Measurements from ENCODE around the gene PRL. TPM values are rescaled to one million over a fixed set of nuclear protein-coding genes. Genes with fewer than 3 reads are reported as not detected.

Gene PRL
- total RNA-seq, 1 experiment from 2014 or later, result not detected

- no peak overlapping the region for H2BK5ac ChIP-seq (ENCODE audit: insufficient read length, low read length)
- H3K9me3 ChIP-seq (ENCODE audit: control insufficient read depth, low read depth, low read length), result no peaks in the 10 kb centered on the region
- peak overlapping the region; percentile 11 to 65 (median 55); a peak in 3 of 7 replicates for H3K27ac Mint-ChIP-seq
- no peaks in the 10 kb centered on the region for H3K27me3 Mint-ChIP-seq (ENCODE audit: low read depth)
- WGBS (ENCODE audit: extremely low coverage, insufficient read length, low lambda C conversion rate), result no CpG with 5 or more reads among the region's 4 CpGs
- no peaks in the 10 kb centered on the region for H3K79me2 ChIP-seq (ENCODE audit: insufficient read depth, low read length)
- no peaks in the 10 kb centered on the region for H3K79me1 ChIP-seq (ENCODE audit: insufficient read depth, low read depth, low read length, poor library complexity, severe bottlenecking)
- no peak overlapping the region for H2AFZ ChIP-seq (ENCODE audit: low read length)
- no peak overlapping the region for H2BK20ac ChIP-seq (ENCODE audit: low read depth, low read length, poor library complexity, severe bottlenecking)
- H4K91ac ChIP-seq (ENCODE audit: insufficient read length, low read depth, low read length), result no peak overlapping the region
- no peak overlapping the region for H2BK12ac ChIP-seq (ENCODE audit: insufficient read length, low read depth, low read length)
- H4K5ac ChIP-seq (ENCODE audit: insufficient read length, low read depth, low read length), result no peak overlapping the region
- H3K4me3 Mint-ChIP-seq, result no peak overlapping the region
- no peak overlapping the region for H3K23ac ChIP-seq (ENCODE audit: insufficient read length, low read depth, low read length)
- H2BK15ac ChIP-seq (ENCODE audit: low read depth, low read length), result no peak overlapping the region
- TF ChIP-seq, protein P1, sequence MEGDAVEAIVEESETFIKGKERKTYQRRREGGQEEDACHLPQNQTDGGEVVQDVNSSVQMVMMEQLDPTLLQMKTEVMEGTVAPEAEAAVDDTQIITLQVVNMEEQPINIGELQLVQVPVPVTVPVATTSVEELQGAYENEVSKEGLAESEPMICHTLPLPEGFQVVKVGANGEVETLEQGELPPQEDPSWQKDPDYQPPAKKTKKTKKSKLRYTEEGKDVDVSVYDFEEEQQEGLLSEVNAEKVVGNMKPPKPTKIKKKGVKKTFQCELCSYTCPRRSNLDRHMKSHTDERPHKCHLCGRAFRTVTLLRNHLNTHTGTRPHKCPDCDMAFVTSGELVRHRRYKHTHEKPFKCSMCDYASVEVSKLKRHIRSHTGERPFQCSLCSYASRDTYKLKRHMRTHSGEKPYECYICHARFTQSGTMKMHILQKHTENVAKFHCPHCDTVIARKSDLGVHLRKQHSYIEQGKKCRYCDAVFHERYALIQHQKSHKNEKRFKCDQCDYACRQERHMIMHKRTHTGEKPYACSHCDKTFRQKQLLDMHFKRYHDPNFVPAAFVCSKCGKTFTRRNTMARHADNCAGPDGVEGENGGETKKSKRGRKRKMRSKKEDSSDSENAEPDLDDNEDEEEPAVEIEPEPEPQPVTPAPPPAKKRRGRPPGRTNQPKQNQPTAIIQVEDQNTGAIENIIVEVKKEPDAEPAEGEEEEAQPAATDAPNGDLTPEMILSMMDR (conservative IDR thresholded peaks at IDR 0.05), result no peak
- H3K36me3 Mint-ChIP-seq (ENCODE audit: insufficient read depth in 1 of 3, low read depth in 3 of 3), result peaks cover 0 to 16% (median 0%) of the 10 kb centered on the region in 3 experiments; a peak in 3 of 7 replicates
- H3K56ac ChIP-seq (ENCODE audit: insufficient read length, low read depth, low read length), result no peak overlapping the region
- H2BK120ac ChIP-seq (ENCODE audit: low read depth, low read length, poor library complexity, severe bottlenecking), result no peak overlapping the region
- H3K9ac ChIP-seq (ENCODE audit: extremely low read depth, insufficient read length, low read length), result no peak overlapping the region
- no peak overlapping the region for H4K8ac ChIP-seq (replicated peaks; ENCODE audit: insufficient read length, low read depth, low read length)
- H4K20me1 ChIP-seq (ENCODE audit: control insufficient read depth, insufficient read depth, insufficient read length), result no peaks in the 10 kb centered on the region
- H3K9me3 Mint-ChIP-seq, result peaks cover 6% of the 10 kb centered on the region in 2 experiments; a peak in 4 of 5 replicates
- no peak for DNase-seq
- no peak overlapping the region for H3K18ac ChIP-seq (ENCODE audit: insufficient read length, low read depth, low read length)
- H2AK5ac ChIP-seq (ENCODE audit: insufficient read length, low read length), result no peak overlapping the region
- H3K27ac ChIP-seq (ENCODE audit: insufficient read length, low read depth, low read length), result no peak overlapping the region
- no peak overlapping the region for H3K14ac ChIP-seq (ENCODE audit: insufficient read depth, low read length)
- no peaks in the 10 kb centered on the region for H3K27me3 ChIP-seq (ENCODE audit: insufficient read depth, low read length)
- H3K4me1 Mint-ChIP-seq, result peaks cover 50 to 56% of the 10 kb centered on the region in 2 experiments
- H3K4ac ChIP-seq (ENCODE audit: low read depth, low read length), result no peak overlapping the region
- peaks cover 3% of the 10 kb centered on the region for H3K23me2 ChIP-seq (ENCODE audit: insufficient read length, low read depth, low read length, poor library complexity, severe bottlenecking)
- H3K4me2 ChIP-seq (ENCODE audit: insufficient read depth, insufficient read length, low read length), result no peak overlapping the region
- no peak overlapping the region for H3T11ph ChIP-seq (ENCODE audit: low read length)
- peaks cover 8% of the 10 kb centered on the region; the same call in 1 of the 2 replicates for H3K4me1 ChIP-seq (ENCODE audit: insufficient read depth, low read length)
Measured at GRCh38 chr6:22247916-22248482, 48.8 kb downstream of the PRL start.

Measured in H9 (cell line).